Pancreas (tissue), 10 donors: Measurements from ENCODE around the gene LAMC2. TPM values are rescaled to one million over a fixed set of nuclear protein-coding genes. Genes with fewer than 3 reads are reported as not detected.

Source experiments
- ATAC-seq, 4 donors: fragments of 200-7000 bp; cut with Tn5 transposase; one replicate each; pipeline versions ENCODE4 v1.8.0 to v1.9.1; 2020; ENCODE audit warnings: mild to moderate bottlenecking in 4 of 4, moderate library complexity in 4 of 4
- DNase-seq, 6 donors: peaks; one replicate each; pipeline ENCODE4 v3.0.0-alpha.2; 2020
- FAIRE-seq: peaks from 2 replicates; lab custom pipeline; 2012; peaks lifted over from hg19 to GRCh38; lab: Jason Lieb, UNC
- H3K27ac ChIP-seq, 4 donors: fragments of 200-600 bp; sonication (generic); 1 replicate in 3 of 4; 2 replicates in 1 of 4; pipeline versions ENCODE4 v1.5.0 to v1.8.0; 2020
- H3K27me3 ChIP-seq, 4 donors: fragments of 200-600 bp; one replicate each; pipeline ENCODE4 v1.8.0; 2021
- H3K36me3 ChIP-seq, 3 donors: fragments of 200-600 bp; sonication (generic) in 1 of 3; one replicate each; pipeline versions ENCODE4 v1.5.0 to v1.8.0; 2020 to 2021
- H3K4me1 ChIP-seq, 3 donors: fragments of 200-600 bp; one replicate each; pipeline ENCODE4 v1.8.0; 2021
- H3K4me3 ChIP-seq, 4 donors: fragments of 200-600 bp; sonication (generic) in 2 of 4; one replicate each; pipeline versions ENCODE4 v1.5.0 to v1.8.0; 2020 to 2021
- H3K9me3 ChIP-seq, 4 donors: fragments of 200-600 bp; one replicate each; pipeline ENCODE4 v1.8.0; 2021
- WGBS, 2 donors: extraction: QIAGEN DNeasy Blood & Tissue Kit; methylation state at CpG; one replicate each; pipeline ENCODE4 v1.1.7; 2013; 5-methylcytosine and 5-hydroxymethylcytosine counted together
- intact Hi-C, 3 donors: fragments of 100-400 bp; cut with DNase I; formaldehyde crosslinking; loops; one replicate each; pipeline versions ENCODE4 v1.11.1 to v1.14.2; 2022
- polyA plus RNA-seq, 2 donors: library from polyadenylated mRNA; stranded (reverse); fragments of 200-250 nt; gene quantifications; one replicate each; pipeline ENCODE4 v1.2.3, GENCODE V29; 2013
- total RNA-seq, 6 donors: library from RNA; stranded (reverse); fragmentation: NEBNext Ultra II Directional in 4 of 6; extraction: Animal tissue kit (Norgen Biotek cat#: 25700) in 4 of 6; gene quantifications; one replicate each; pipeline versions ENCODE4 v1.2.1 to v1.2.4, GENCODE V29; 2021 to 2023
- TF ChIP-seq, protein P1 (sequence below), 4 donors: fragments of 200-600 bp; sonication (generic) in 3 of 4; IDR thresholded peaks; one replicate each; pipeline versions ENCODE4 v1.5.0 to v1.8.0; 2021; ENCODE audit warnings: antibody characterized with exemption in 4 of 4
- donor health status: healthy with polysubstance abuse.
- donor health status: DM: no; HTN: no; CAD: no; lungs with moderate emphysema.
- donor health status: DM: no; HTN: no; CAD: no.
- donor health status: control.
- donor health status: control.
- donor health status: Bipolar disorder and iron deficiency.
- donor health status: DM: yes; HTN: yes; CAD: no.
- donor health status: DM: no; HTN: no; CAD: no.
- donor health status: DM: no; HTN: no; CAD: no.
- donor health status: DM: yes; HTN: yes; CAD: no.

LAMC2 gene
- total and polyA plus RNA-seq, 8 donors = 1.3 to 31.2 (median 2.2) TPM

DNA sequence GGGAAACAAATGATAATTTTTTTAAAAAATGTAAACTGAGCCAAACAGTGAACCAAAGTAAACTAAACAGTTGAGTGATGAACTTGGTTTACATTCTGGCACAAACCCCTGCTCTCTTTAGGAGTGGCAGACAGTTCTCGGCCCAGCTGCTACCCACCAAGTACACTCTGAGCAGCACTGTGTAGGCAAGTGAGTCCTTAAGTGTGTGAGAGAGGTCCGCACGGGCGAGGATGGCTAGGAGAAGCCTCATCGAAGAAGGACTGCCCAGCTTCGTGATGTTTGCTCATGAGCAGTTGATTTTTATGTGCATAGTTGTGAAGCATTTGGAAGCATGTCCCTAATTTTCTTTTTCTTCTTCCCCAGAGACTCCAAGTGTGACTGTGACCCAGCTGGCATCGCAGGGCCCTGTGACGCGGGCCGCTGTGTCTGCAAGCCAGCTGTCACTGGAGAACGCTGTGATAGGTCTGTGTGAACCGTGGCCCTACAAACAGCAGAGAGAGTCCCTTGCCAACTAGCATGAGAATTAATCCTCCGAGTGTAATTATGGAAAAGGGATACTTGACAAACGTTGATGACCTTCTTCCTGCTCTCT lies 32.1 kb downstream of the LAMC2 start:
- intact Hi-C loops = no loop called here
- no peaks in the 10 kb centered on the region for H3K9me3 ChIP-seq
- no peak overlapping the region for H3K27ac ChIP-seq
- WGBS, 2 donors = 77 to 78% methylated on average over 14 of the region's 14 CpGs
- no peaks in the 10 kb centered on the region for H3K27me3 ChIP-seq
- no peaks in the 10 kb centered on the region for H3K36me3 ChIP-seq
- ATAC-seq (peak in 1 of 4 donors; percentile 51), DNase-seq (no peak), FAIRE-seq (no peak)
- H3K4me1 ChIP-seq = no peaks in the 10 kb centered on the region
- TF ChIP-seq, protein P1, sequence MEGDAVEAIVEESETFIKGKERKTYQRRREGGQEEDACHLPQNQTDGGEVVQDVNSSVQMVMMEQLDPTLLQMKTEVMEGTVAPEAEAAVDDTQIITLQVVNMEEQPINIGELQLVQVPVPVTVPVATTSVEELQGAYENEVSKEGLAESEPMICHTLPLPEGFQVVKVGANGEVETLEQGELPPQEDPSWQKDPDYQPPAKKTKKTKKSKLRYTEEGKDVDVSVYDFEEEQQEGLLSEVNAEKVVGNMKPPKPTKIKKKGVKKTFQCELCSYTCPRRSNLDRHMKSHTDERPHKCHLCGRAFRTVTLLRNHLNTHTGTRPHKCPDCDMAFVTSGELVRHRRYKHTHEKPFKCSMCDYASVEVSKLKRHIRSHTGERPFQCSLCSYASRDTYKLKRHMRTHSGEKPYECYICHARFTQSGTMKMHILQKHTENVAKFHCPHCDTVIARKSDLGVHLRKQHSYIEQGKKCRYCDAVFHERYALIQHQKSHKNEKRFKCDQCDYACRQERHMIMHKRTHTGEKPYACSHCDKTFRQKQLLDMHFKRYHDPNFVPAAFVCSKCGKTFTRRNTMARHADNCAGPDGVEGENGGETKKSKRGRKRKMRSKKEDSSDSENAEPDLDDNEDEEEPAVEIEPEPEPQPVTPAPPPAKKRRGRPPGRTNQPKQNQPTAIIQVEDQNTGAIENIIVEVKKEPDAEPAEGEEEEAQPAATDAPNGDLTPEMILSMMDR (IDR thresholded peaks at IDR 0.05) = no peak
- no peak overlapping the region for H3K4me3 ChIP-seq

DNA sequence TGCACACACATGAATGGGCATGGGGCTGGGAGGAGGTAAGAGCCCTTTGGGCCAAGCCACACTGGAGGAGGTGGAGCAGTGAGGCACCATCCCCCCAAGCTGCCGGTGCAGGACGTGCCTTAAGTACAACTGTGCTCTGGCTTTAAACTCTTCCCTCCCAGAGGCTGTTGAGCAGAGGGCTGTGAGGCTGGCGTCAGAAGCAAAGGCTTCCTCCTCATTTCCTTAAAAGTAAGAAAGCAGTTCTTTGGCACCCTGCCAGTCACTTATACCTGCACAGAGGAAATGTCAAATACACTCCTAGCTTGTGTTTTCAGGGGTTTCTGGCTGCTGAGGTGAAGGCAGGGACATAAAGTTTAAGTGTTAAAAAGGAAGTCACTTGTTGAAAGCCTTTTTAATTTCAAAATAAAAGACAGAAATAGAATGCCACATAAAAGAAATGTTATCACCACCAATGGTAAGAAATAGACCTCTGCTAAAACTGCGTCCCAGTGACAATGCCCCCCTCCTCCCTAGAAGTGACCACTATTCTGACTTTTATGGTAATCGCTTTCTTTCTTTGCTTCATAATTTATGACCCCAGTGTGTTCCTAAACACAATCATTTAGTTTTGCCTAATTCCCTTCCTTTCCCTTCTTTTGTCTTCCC lies 33.0 kb downstream of the LAMC2 start:
- ATAC-seq = peak in 1 of 4 donors; percentile 18
- intact Hi-C loops = no loop called here
- H3K36me3 ChIP-seq = no peaks in the 10 kb centered on the region
- H3K4me3 ChIP-seq = no peak overlapping the region
- WGBS, 2 donors = 66 to 74% methylated on average over 5 of the region's 5 CpGs
- no peaks in the 10 kb centered on the region for H3K27me3 ChIP-seq
- H3K4me1 ChIP-seq = no peaks in the 10 kb centered on the region
- TF ChIP-seq, protein P1 (IDR thresholded peaks at IDR 0.05) = no peak
- H3K27ac ChIP-seq = no peak overlapping the region
- no peaks in the 10 kb centered on the region for H3K9me3 ChIP-seq
- DNase-seq = no peak
- no peak for FAIRE-seq

DNA sequence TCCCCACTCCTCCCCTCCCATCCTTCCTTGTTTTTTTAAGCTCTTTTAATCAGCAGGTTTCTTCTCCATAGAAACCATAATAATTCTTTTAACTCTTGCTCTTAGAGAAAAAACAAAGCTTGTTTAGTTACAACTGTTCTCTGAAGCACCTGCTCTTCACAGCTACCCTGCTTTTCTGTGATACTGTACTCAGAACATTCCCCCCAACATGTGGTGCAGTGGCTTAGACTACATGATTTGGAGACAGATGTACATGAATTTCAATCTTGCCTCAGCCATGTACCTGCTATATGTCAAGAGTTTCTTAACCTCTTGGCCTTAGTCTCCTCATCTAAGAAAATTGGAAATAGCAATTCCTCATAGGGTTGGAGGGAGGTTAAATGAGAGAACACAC lies 33.5 kb downstream of the LAMC2 start:
- DNase-seq = no peak
- H3K27me3 ChIP-seq = no peaks in the 10 kb centered on the region
- H3K4me1 ChIP-seq = no peaks in the 10 kb centered on the region
- no peak for FAIRE-seq
- H3K9me3 ChIP-seq = no peaks in the 10 kb centered on the region
- intact Hi-C loops = loop anchor here in 2 of 3 donors (10.0 kb wide), 2 partner anchors 255 to 265 kb away; partner anchors contain the start of gene SHCBP1L (in 1 of the 2)
- no peaks in the 10 kb centered on the region for H3K36me3 ChIP-seq
- TF ChIP-seq, protein P1 (IDR thresholded peaks at IDR 0.05) = no peak
- H3K27ac ChIP-seq = no peak overlapping the region
- H3K4me3 ChIP-seq = no peak overlapping the region
- no peak for ATAC-seq

DNA sequence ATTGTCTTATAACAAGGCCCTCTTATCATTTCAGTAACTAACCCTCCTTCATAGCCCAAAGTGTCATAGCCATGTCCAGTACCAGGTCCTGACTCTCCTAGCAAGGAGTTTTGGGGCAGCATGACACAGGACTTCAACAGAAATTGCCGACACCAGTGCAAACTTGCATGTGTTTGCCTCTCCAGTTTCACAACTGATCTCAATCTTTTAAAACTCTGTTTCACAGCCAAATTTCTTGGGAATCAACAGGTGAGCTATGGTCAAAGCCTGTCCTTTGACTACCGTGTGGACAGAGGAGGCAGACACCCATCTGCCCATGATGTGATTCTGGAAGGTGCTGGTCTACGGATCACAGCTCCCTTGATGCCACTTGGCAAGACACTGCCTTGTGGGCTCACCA lies 36.8 kb downstream of the LAMC2 start:
- Histone ChIP-seq H3K27me3 (no peaks in the 10 kb centered on the region), H3K4me3 (no peak overlapping the region), H3K27ac (no peak overlapping the region), H3K4me1 (no peaks in the 10 kb centered on the region), H3K36me3 (no peaks in the 10 kb centered on the region), H3K9me3 (no peaks in the 10 kb centered on the region)
- TF ChIP-seq, protein P1 (IDR thresholded peaks at IDR 0.05) = no peak
- ATAC-seq = peak in 1 of 4 donors; percentile 59
- no peak for DNase-seq
- no peak for FAIRE-seq
- 47 to 49% methylated on average over 3 of the region's 3 CpGs for WGBS, 2 donors
- intact Hi-C loops = loop anchor here in 2 of 3 donors (10.0 kb wide), 2 partner anchors 258 to 268 kb away; partner anchors contain the start of gene SHCBP1L (in 1 of the 2)

DNA sequence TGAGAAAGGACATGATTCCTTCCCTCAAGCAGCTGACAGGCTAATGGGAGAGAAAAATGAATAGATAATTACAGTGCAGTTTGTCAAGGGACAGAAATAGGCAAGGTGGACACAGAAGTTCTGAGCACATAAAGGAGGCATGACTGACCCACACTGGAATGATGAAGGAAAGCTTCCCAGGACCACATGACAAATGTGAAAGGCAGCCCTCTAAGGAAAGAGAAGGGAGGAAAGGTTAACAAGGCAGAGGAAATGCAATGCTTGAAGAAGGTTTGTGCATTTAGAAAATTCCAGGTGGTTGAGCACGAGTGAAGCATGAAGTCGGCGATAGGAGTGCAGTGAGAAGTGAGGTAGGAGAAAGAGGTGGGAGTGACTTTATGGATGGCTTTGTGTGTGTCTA lies 37.4 kb downstream of the LAMC2 start:
- WGBS, 2 donors = 67 to 71% methylated on average over 3 of the region's 3 CpGs
- intact Hi-C loops = loop anchor here in 2 of 3 donors (10.0 kb wide), 2 partner anchors 259 to 269 kb away; partner anchors contain the start of gene SHCBP1L (in 1 of the 2)

More for the DNA sequence above, 37.4 kb downstream of the LAMC2 start:
- no peaks in the 10 kb centered on the region for H3K27me3 ChIP-seq
- H3K36me3 ChIP-seq = no peaks in the 10 kb centered on the region
- no peak overlapping the region for H3K27ac ChIP-seq
- H3K4me3 ChIP-seq = no peak overlapping the region
- TF ChIP-seq, protein P1 (IDR thresholded peaks at IDR 0.05) = no peak
- H3K4me1 ChIP-seq = no peaks in the 10 kb centered on the region
- H3K9me3 ChIP-seq = no peaks in the 10 kb centered on the region
- FAIRE-seq (no peak), DNase-seq (no peak), ATAC-seq (no peak)
